OCI-LY1 (cell line): ENCODE results near the gene LSAMP.

Source experiments
- H2AFZ ChIP-seq: fragments of 200-600 bp; sonication (generic), shearing (Covaris generic); 2 replicates; pipeline ENCODE4 v1.6.0; 2014; ENCODE audit warnings: antibody characterized with exemption, mild to moderate bottlenecking, low read length
- H3F3A ChIP-seq: fragments of 200-600 bp; sonication (generic), shearing (Covaris generic); 2 replicates; pipeline ENCODE4 v1.6.0; 2014; ENCODE audit warnings: mild to moderate bottlenecking, antibody characterized with exemption, low read length, moderate library complexity; ENCODE audit not compliant: insufficient read depth
- H3K27ac ChIP-seq: fragments of 200-600 bp; sonication (generic); 2 replicates; pipeline ENCODE4 v1.5.1; 2014; ENCODE audit warnings: low read length, mixed run types, mild to moderate bottlenecking, low read depth; ENCODE audit not compliant: poor library complexity, severe bottlenecking
- H3K27me3 ChIP-seq: fragments of 200-600 bp; sonication (generic); 2 replicates; pipeline ENCODE4 v1.6.0; 2014; ENCODE audit warnings: antibody characterized with exemption, mild to moderate bottlenecking, low read length, moderate library complexity; ENCODE audit not compliant: insufficient read depth
- H3K36me3 ChIP-seq: fragments of 200-600 bp; sonication (generic); 2 replicates; pipeline ENCODE4 v1.6.1; 2014; ENCODE audit warnings: mild to moderate bottlenecking, antibody characterized with exemption, low read length, moderate library complexity, mixed read lengths; ENCODE audit not compliant: insufficient read depth
- H3K4me1 ChIP-seq: fragments of 200-600 bp; sonication (generic); 2 replicates; pipeline ENCODE4 v1.5.1; 2014; ENCODE audit warnings: mild to moderate bottlenecking, low read length, moderate library complexity; ENCODE audit not compliant: insufficient read depth, severe bottlenecking
- H3K4me2 ChIP-seq: fragments of 200-600 bp; sonication (generic), shearing (Covaris generic); 2 replicates; pipeline ENCODE4 v1.6.1; 2014; ENCODE audit warnings: low read length
- H3K4me3 ChIP-seq: fragments of 200-600 bp; sonication (generic); 2 replicates; pipeline ENCODE4 v1.5.1; 2014; ENCODE audit warnings: low read length, low read depth, mild to moderate bottlenecking, mixed read lengths; ENCODE audit not compliant: poor library complexity, severe bottlenecking
- H3K79me2 ChIP-seq: fragments of 200-600 bp; shearing (Covaris generic); 2 replicates; pipeline ENCODE4 v1.6.1; 2016; ENCODE audit warnings: mixed run types, low read length, mixed read lengths; ENCODE audit not compliant: insufficient read depth
- H3K9ac ChIP-seq: fragments of 200-600 bp; sonication (generic), shearing (Covaris generic); 2 replicates; pipeline ENCODE4 v1.6.1; 2014; ENCODE audit warnings: mild to moderate bottlenecking, low read length, mixed read lengths
- H3K9me2 ChIP-seq: fragments of 200-600 bp; sonication (generic), shearing (Covaris generic); 2 replicates; pipeline ENCODE4 v1.6.1; 2014; ENCODE audit warnings: low read depth, mild to moderate bottlenecking, low read length, mixed read lengths
- H3K9me3 ChIP-seq: fragments of 200-600 bp; shearing (Covaris generic); 2 replicates; pipeline ENCODE4 v1.6.1; 2014; ENCODE audit warnings: low read length, mixed read lengths
- H4K20me1 ChIP-seq: fragments of 200-600 bp; sonication (generic), shearing (Covaris generic); 2 replicates; pipeline ENCODE4 v1.6.0; 2016; ENCODE audit warnings: mild to moderate bottlenecking, low read length; ENCODE audit not compliant: insufficient read depth
- EZH2 ChIP-seq: fragments of 200-600 bp; sonication (generic), shearing (Covaris generic); IDR thresholded peaks from 2 replicates; pipeline ENCODE4 v1.8.0; 2017; ENCODE audit warnings: borderline replicate concordance, mixed run types, mild to moderate bottlenecking, antibody characterized with exemption, low read length, moderate library complexity, mixed read lengths
- TF ChIP-seq, protein P1 (sequence below): fragments of 200-600 bp; sonication (generic), shearing (Covaris generic); IDR thresholded peaks from 2 replicates; pipeline ENCODE4 v1.5.1; 2017; ENCODE audit warnings: mild to moderate bottlenecking, antibody characterized with exemption, low read length, moderate library complexity, mixed read lengths

Gene LSAMP

DNA sequence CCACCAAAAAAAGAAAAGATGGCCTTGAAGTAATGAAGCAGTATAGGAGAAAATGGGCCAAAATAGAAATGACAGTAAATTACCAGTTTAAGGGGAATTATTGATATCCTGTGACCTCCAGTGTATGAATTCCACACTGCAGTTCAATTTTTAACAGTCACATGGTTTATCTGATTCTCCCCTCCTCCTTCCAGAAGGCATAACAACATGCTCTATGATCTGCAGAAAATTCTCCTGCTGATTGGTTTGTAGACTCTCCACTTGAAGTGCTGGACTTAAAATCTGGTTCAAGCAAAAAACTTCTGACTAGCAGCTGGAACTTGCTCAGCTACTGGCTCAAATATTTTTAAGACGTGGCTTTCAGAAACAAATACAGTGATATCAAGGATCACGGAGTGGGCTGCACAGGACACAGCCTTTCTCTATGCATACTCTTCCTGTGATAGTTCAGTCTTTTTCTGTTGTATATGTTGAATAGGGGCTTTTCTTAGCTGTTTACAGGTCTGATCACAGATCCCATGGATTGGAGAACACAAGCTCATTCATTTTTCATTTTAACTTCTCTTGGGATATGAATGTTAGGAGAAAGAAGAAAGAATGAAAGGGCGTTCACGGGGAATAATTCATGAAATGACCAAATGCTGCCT lies 211.5 kb downstream of the LSAMP start:
- Histone ChIP-seq H3K79me2 (no peaks in the 10 kb centered on the region), H3F3A (no peaks in the 10 kb centered on the region), H3K9me3 (no peaks in the 10 kb centered on the region), H2AFZ (no peak overlapping the region), H3K4me1 (no peaks in the 10 kb centered on the region), H3K4me3 (no peak overlapping the region), H3K9me2 (no peaks in the 10 kb centered on the region), H3K9ac (no peak overlapping the region), H3K4me2 (no peak overlapping the region), H3K27me3 (no peaks in the 10 kb centered on the region), H3K27ac (no peak overlapping the region), H4K20me1 (no peaks in the 10 kb centered on the region), H3K36me3 (no peaks in the 10 kb centered on the region)
- TF ChIP-seq EZH2, result no peak
- TF ChIP-seq, protein P1, sequence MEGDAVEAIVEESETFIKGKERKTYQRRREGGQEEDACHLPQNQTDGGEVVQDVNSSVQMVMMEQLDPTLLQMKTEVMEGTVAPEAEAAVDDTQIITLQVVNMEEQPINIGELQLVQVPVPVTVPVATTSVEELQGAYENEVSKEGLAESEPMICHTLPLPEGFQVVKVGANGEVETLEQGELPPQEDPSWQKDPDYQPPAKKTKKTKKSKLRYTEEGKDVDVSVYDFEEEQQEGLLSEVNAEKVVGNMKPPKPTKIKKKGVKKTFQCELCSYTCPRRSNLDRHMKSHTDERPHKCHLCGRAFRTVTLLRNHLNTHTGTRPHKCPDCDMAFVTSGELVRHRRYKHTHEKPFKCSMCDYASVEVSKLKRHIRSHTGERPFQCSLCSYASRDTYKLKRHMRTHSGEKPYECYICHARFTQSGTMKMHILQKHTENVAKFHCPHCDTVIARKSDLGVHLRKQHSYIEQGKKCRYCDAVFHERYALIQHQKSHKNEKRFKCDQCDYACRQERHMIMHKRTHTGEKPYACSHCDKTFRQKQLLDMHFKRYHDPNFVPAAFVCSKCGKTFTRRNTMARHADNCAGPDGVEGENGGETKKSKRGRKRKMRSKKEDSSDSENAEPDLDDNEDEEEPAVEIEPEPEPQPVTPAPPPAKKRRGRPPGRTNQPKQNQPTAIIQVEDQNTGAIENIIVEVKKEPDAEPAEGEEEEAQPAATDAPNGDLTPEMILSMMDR, result no peak

- no peaks in the 10 kb centered on the region for H3K4me1 ChIP-seq
Measured at GRCh38 chr3:116230431-116231020, 214.8 kb downstream of the LSAMP start.

GRCh38 chr3:116226266-116226665 lies 219.0 kb downstream of the LSAMP start:
- Histone ChIP-seq H3K36me3 (no peaks in the 10 kb centered on the region), H3K4me3 (no peak overlapping the region), H3F3A (no peaks in the 10 kb centered on the region), H3K4me1 (no peaks in the 10 kb centered on the region), H4K20me1 (no peaks in the 10 kb centered on the region), H3K9me2 (no peaks in the 10 kb centered on the region), H2AFZ (no peak overlapping the region), H3K27ac (no peak overlapping the region), H3K9me3 (no peaks in the 10 kb centered on the region), H3K4me2 (no peak overlapping the region), H3K79me2 (no peaks in the 10 kb centered on the region), H3K9ac (no peak overlapping the region), H3K27me3 (no peaks in the 10 kb centered on the region)
- TF ChIP-seq EZH2, result no peak
- TF ChIP-seq, protein P1, result no peak

More at GRCh38 chr3:116230431-116231020, 214.8 kb downstream of the LSAMP start:
- Histone ChIP-seq H3K4me2 (no peak overlapping the region), H3K9me3 (no peaks in the 10 kb centered on the region), H3K27me3 (no peaks in the 10 kb centered on the region), H3K27ac (no peak overlapping the region), H3K79me2 (no peaks in the 10 kb centered on the region), H3K4me3 (no peak overlapping the region), H2AFZ (no peak overlapping the region), H3K9me2 (no peaks in the 10 kb centered on the region), H3F3A (no peaks in the 10 kb centered on the region), H4K20me1 (no peaks in the 10 kb centered on the region), H3K36me3 (no peaks in the 10 kb centered on the region), H3K9ac (no peak overlapping the region)
- TF ChIP-seq, protein P1, result no peak
- TF ChIP-seq EZH2, result no peak
